HL-60/S4 treated with phorbol 12-myristate 13-acetate at 8.2 ng/mL for 4 days and 3 days (cell line): Measurements from ENCODE around the gene HPS3.

Experiments used
- in situ Hi-C: fragments of 300-500 bp; cut with MboI; formaldehyde crosslinking; loops from 2 replicates; pipeline ENCODE4 v1.15.0; 2022; ENCODE audit warnings: low sequenced_read_pairs

The HPS3 gene

GRCh38 chr3:149119466-149119865 is 10.0 kb upstream of the HPS3 start:
- in situ Hi-C loops, result no loop called here

GRCh38 chr3:149120051-149120972 is 9.1 kb upstream of the HPS3 start:
- in situ Hi-C loops, result no loop called here

- in situ Hi-C loops, result no loop called here
Observed at GRCh38 chr3:149122721-149123578, 6.5 kb upstream of the HPS3 start.

- in situ Hi-C loops, result loop anchor here (5.0 kb wide), 1 partner anchor 143 kb away; no protein-coding TSS in a partner anchor
Observed at GRCh38 chr3:149128821-149129220, 617 bp upstream of the HPS3 start.

GRCh38 chr3:149131589-149131988 is 2.2 kb downstream of the HPS3 start:
- in situ Hi-C loops, result no loop called here

- in situ Hi-C loops, result no loop called here
Observed at GRCh38 chr3:149134575-149134974, 5.1 kb downstream of the HPS3 start.

GRCh38 chr3:149142682-149143081 is 13.2 kb downstream of the HPS3 start:
- in situ Hi-C loops, result no loop called here

GRCh38 chr3:149145356-149145755 is 15.9 kb downstream of the HPS3 start:
- in situ Hi-C loops, result no loop called here

GRCh38 chr3:149145974-149146373 is 16.5 kb downstream of the HPS3 start:
- in situ Hi-C loops, result no loop called here

- in situ Hi-C loops, result no loop called here
Observed at GRCh38 chr3:149150436-149150835, 21.0 kb downstream of the HPS3 start.

- in situ Hi-C loops, result no loop called here
Observed at GRCh38 chr3:149151843-149152242, 22.4 kb downstream of the HPS3 start.

- in situ Hi-C loops, result no loop called here
Observed at GRCh38 chr3:149152420-149152819, 23.0 kb downstream of the HPS3 start.

GRCh38 chr3:149153402-149153801 is 24.0 kb downstream of the HPS3 start:
- in situ Hi-C loops, result no loop called here

GRCh38 chr3:149160754-149161300 is 31.4 kb downstream of the HPS3 start:
- in situ Hi-C loops, result no loop called here

GRCh38 chr3:149162007-149162406 is 32.6 kb downstream of the HPS3 start:
- in situ Hi-C loops, result no loop called here

GRCh38 chr3:149163066-149163465 is 33.6 kb downstream of the HPS3 start:
- in situ Hi-C loops, result no loop called here

GRCh38 chr3:149167898-149168297 is 38.5 kb downstream of the HPS3 start:
- in situ Hi-C loops, result no loop called here

- in situ Hi-C loops, result no loop called here
Observed at GRCh38 chr3:149170672-149171071, 41.2 kb downstream of the HPS3 start.

GRCh38 chr3:149174901-149175300 is 45.5 kb downstream of the HPS3 start:
- in situ Hi-C loops, result no loop called here

- in situ Hi-C loops, result no loop called here
Observed at GRCh38 chr3:149177122-149177521, 47.7 kb downstream of the HPS3 start.

GRCh38 chr3:149179220-149179619 is 49.8 kb downstream of the HPS3 start:
- in situ Hi-C loops, result no loop called here
